Activated CD4-positive, CD25-positive, alpha-beta regulatory T cell treated with anti-CD3 and anti-CD28 coated beads, Interleukin-2, amount 50 U/mL, for 72 hours (primary cell): ENCODE results near the gene MTA1.

Experiments used
- DNase-seq: peaks from one replicate; pipeline ENCODE4 v3.0.0; 2021

Gene MTA1

DNA sequence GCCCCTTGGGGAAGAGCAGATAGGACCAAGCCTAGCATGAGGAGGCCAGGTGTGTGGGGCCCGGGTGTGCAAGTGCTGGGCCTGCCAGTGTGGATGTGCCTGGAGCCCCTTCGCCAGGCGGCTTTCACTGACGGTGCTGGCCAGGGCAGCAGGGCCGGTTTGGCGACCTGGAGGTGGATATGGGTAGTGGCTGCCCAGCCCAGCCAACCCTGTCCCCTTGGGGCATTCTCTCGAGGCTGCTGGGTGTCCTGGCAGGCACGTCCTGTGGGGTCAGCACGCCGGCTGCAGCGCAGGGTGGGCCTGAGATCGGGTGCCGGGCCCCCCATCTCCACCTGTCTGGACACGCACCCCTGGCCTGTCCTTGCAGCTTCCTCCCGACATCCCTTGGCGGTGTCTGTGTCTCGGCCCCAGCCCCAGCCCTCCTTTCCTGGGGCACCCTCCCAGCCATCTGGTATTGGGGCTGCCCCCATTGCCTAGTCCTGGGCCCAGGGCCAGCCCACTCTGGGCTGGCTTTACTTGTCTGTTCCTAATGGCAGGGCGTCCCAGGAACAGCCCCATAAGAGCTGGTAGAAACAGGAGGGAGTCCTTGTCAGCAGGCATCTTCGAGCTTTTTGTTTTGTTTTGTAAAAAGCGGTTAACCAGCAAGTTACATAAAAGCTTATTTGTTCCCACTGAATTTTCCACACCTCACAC lies 47.8 kb downstream of the MTA1 start:
- no peak for DNase-seq

DNA sequence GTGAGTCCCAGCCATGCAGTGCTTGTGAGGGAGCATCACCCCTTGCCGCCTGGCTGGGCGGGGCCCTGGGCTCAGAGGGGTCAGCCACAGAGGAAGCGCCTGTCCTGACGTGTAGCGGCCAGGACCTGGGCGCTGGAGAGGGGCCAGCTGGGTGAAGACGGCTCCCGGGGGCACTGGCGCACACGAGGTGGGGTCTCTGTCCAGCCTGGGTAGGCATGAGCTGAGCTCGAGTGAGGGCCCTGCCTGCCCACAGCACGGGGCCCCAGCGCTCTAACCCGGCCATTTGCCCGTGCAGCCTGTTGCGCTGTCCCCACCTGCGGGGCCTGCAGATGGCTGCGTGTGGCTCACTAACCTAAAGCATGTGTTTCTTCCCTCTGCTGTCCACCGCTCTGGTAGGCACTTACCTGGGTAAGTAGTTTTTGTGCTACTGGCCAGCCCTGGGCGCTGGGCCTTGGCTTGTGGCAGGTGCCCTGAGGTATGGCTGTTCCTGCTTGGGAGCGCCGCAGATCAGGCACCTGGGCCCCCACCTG lies 48.4 kb downstream of the MTA1 start:
- DNase-seq = no peak

DNA sequence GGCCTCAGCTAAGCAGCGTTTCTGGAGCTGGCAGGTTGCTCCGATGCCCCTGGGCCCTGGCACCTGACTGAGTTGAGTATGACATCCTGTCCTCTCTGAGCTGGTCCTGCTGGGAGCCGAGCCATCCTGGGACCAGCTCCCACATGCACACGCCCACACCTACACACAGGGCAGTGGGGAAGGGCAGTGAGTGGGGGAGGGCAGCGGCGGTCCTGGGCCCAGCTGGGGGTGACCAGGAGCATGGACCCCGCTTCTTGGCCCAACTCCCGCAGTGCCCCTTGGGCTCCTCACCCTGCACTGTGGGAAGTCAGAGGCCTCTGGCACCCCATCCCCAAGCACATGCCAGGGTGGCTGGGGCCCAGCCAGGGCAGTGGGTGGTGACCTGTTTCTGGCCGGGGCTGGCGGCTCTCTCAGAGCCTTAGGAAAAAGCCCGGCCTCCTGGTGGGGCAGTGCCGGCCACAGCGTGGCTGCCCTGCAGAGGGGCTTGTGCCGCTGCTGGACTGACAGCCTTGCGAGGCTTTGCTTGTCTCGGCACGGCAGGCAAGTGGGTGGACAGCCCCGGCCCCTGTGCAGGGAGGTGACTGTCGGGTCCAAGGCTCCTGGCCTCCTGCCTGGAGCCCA lies 49.1 kb downstream of the MTA1 start:
- DNase-seq = no peak

DNA sequence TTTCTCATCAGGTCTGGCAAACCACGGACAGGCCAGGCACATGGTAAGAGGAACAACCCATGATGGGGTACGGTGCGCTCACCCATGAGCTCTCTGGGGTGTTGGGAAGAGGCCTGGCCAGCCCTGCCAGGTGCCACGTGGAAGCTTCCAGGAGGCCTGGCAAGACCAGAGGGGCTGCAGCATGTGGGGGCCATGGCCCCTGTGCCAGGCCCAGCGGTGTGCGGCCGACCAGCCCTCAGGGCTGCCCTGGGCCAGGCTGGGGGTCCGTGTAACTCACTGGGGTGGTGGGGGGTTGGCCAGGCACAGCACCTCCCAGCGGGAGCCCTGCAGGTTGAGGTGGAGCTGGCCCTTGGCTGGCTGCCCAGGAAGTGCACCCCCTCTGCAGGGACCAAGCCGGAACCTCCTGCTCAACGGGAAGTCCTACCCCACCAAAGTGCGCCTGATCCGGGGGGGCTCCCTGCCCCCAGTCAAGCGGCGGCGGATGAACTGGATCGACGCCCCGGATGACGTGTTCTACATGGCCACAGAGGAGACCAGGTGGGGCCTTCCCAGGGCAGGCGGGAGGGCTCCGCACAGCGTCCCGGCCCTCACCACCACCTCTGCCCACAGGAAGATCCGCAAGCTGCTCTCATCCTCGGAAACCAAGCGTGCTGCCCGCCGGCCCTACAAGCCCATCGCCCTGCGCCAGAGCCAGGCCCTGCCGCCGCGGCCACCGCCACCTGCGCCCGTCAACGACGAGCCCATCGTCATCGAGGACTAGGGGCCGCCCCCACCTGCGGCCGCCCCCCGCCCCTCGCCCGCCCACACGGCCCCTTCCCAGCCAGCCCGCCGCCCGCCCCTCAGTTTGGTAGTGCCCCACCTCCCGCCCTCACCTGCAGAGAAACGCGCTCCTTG lies 50.1 kb downstream of the MTA1 start:
- no peak for DNase-seq

DNA sequence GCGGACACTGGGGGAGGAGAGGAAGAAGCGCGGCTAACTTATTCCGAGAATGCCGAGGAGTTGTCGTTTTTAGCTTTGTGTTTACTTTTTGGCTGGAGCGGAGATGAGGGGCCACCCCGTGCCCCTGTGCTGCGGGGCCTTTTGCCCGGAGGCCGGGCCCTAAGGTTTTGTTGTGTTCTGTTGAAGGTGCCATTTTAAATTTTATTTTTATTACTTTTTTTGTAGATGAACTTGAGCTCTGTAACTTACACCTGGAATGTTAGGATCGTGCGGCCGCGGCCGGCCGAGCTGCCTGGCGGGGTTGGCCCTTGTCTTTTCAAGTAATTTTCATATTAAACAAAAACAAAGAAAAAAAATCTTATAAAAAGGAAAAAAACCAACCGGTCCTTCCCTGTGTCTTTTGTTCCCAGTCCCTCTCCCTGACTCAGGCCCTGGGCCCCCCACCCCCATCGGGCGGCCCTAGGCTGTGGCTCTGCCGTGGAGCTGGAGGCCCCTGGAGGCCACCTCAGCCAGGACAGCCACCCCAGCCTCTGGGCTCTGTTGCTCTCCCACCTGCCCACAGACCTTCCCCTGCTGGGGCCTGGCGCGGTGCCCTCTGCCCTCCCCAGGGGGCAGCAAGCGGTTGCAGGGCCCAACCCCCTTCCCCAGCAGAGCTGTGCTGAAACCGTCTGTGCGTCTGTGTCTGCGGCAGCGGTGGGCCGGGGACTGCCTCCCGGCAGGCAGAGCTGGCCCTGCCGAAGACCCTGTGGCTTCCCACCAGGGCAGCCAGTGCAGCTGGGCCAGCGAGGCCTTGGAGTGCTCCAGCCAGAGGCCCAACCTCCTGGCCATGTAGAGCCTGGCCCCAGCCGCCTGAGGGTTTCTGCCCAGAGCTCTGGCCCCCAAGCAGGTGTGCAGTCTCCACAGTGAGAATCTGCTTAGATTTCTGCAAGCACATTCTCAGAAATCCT lies 51.0 kb downstream of the MTA1 start:
- DNase-seq = no peak

DNA sequence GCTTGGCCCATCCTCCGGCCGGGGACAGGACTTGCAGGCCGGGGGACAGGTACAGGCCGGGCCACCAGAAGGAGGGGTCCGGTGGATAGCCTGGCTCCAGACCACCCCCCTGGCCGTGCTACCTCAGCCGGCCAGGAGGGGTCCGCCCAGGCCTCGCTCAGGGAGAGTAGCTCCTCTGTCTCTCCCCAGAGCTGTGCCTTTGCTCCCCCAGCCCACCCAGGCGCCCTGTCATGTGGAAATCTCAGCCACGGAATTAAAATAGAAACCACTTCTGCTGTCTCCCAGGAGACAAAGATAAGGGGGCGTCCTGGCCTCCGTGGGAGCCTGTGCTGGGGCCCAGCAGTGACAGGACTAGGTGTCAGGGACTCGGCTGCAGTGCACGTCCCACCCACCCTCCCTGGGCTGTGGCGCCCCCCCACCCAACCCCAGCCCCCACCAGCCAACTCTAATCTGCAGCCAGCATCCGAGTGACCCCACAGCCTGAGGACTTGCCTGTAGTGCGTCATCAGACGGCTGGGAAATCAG lies 51.7 kb downstream of the MTA1 start:
- DNase-seq = no peak

DNA sequence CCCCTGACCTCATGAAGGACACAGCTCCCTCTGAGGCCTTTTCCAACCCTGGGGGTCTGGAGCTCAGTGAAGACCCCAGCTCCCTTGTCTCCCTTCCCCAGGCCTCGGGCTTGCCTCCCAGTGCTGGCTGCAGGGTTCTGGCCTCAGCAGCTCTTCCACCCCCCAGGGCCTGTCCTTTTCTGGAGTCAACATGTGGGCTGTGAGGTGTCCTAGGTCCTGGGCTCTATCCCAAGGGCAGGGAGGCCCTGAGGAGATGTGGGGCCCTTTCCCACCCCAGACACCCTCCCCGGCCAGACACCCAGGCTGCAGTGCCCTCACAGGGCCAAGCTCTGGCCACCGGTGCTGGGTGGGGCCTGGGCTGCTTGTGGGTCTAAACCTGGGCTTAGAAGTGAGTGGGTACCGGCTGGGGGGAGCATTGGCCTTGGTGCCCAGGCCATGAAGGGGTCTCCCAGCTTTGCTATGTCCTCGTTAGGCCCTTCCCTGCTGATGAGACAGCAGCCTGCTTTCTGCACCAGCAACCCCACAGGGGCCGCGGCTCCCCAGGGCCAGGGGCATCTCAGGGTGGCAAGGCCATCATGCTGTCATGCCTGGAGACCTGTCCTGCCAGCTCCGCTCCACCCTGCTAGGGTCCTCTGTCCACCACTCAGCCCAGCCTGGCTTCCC lies 52.3 kb downstream of the MTA1 start:
- DNase-seq = no peak

DNA sequence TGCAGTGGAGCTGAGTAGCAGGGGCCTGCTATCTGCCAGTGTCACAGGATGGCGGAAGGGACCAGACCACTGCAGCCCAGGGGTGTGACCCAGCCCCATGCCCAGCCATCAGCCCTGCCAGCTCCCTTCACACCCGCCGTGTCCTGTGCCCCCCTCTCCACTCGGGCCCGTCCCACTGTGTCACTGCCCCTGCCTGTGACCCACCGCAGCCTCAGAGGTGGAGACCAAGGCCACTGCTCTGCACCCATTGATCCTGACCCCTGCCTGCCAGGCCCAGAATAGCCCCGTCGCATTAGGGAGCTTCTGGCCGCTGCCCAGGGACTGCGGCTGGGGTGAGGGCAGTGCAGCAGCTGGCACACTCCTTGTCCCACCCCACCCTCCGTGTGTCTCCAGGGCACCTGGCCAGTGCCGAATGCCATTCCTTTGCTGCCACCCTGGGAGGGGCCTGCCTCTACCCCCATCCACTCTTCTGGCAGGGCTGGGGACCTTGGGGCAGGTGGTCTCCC lies 52.9 kb downstream of the MTA1 start:
- DNase-seq = no peak

DNA sequence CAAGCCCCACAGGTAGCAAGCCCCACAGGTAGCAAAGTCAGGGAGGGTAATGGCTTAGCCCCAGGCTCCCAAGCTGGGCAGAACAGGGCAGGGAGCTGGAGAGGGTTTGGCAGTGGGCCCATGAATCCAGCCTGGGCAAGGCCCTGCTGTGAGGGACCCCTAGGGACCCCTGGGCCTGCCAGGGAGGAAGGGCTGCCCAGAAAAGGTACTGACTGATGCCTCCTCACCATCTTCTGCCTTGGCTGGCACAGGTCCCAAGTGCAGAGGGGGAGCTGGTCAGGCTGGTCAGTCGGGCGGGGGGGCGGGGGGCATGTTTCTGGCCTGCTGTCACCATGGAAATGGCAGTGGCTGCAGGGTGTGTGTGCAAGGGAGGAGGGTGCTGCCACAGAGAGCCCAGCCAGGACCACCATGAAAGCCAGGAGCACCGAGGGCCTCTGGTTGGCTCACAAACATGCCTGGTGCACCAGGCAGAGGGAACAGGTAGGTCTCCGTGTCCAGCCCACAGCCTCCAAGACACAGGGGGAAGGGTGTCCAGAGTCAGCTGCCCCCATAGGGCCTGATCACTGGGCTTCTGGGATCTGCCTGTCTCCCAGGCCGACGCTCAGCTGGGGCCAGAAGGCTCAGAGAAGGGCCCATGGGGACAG lies 53.5 kb downstream of the MTA1 start:
- DNase-seq = no peak

DNA sequence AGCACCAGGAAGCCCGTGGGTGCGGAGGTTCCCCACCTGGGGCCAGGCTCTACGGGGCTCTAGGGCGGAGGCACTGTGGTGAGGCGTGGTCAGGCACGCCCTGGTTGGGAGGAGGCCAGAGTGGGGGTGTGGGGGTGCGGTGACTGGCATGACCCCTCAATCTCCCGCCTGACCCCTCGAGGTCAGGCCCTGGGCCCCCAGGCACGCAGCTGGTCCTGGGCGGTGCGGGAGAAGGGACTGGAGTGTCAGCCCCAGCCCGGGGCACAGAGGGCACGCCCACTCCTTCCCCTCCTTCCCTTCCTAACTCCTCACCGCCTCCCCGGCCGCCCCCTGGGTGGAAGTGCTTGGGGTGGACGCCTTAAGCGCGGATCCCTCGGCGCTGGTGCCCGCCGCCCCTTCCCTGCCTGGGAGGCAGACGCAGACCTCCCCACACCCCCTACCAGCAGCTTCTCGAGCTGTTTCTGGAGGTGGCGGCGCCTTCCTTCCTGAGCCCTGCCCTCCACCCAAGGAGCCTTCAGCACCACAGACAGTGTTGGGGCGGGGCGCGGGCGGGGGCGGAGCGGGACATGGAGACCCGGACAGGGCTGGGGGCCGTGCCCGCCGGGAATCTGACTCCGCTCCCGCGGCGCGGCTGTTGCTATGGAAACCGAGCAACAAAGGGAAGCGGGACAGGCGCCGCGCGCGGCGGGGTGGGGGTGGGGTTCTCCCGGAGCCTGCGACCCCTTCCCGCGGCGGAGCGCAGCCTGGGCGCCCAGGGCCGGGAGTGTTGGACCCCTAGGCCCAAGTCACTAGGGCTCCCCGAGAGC lies 54.3 kb downstream of the MTA1 start:
- no peak for DNase-seq

DNA sequence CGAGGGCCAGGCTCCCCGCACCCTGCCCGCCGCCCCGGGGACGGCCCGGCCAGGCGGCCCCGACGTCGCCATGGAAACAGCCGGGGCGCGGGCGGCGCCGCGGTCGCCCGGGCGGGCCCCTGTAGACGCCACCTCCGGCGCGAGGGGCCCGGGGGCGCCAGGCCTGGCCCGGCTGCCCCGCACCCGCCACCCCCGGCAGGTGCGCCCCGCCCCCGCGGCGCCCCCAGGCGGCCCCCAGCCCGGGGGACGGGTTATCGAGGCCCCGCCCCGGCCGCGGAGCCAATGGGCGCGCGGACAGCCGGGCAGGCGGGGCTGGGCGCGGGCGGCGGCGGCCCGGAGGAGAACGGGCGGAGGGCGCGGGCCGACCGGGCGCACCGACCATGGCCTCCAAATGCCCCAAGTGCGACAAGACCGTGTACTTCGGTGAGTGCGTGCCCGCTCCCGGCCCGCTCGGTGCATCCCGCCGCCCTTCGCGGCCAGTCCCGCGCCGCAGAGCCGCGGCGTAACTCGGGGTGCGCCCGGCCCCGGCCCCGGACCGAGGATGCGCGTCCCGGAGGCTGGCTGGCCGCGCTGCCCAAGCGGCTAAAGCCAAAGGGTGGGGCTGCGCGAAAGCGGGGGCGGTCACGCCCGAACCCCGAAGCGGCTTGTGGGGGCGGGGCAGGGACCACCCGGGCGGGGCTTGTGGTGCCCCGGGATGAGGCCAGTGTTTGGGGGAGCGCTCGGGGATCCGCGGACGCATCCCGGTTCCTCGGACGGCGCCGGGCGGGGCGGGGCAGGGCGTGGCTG lies 55.0 kb downstream of the MTA1 start, which contains the start of gene CRIP2:
TSS of gene CRIP2 (plus strand) at position 339 of the 786 bp plus-strand sequence. CDS start at position 381, 42 bp downstream.
- no peak for DNase-seq

DNA sequence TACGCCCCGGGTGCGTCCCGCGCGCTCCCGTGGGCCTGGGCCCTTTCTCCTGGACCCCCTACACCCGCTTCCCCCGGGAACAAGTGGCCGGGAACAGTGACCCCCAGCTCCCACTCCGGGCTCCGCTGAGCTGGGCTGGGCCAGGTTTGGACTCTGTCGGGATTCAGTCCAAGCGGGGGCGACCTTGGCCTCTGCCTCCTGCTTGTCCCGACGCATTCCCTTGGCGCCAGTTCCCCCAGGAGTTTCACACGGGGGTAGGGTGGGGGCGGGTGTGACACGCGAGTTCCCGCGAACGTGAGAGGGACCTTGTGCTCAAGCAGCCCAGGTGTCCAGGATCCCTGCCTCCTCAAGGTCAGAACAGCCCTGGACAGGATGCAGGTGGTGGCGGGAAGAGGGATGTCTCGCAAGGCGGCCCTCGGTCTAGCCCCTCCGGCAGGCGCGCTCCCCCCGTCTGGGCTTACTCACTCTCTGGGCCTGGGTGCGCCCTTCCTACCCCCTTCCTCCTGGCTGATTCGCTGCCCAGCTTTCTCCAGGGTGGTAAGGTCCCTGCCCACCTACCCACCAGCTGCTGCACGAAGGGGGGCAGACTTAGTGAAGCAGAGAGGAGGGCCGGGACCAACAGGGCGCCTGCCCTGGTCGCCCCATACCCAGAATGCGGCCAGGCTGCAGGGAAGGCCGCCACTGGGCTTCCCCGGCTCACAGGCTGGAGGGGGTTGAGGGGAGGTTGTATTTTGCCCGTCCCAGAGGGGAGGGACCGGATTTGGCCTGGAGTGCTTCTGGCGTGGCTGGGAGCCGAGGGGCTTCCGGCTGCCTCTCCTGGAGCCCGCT lies 55.9 kb downstream of the MTA1 start:
- no peak for DNase-seq

DNA sequence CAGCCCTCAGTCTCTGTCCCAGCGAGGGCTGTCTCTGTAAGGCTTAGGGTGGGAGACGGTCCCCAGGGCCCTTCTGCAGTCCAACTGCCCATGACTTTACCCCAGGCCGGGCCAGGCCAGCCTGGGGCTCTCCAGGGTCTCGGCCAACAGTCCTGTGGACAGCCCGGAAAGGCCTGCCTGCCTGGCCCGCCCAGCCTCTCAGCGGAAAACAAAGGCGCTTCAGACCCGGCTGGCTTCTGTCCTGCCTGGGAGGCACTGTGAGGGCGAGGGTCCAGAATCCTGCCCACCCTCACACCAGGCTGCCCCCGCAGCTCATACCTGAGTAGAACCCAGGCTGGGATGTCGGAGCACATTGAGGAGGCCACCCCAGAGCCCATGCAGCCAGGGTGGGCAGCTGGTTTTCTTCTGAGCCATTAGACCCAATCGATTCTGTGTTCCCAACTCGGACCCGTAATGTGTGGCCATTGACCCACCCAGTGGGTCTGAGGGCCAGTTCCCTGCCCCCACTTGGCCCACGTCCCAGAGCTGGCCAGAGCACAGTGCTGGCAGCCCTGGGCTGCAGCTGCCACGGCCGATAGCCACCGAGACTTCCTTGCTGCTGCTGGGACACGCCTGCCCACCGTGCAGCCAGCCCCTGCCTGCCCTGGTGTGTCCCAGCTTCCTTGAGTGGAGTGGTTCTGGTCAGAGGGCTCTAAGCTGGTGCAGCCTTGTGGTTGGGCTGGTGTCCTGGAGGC lies 56.6 kb downstream of the MTA1 start:
- no peak for DNase-seq

DNA sequence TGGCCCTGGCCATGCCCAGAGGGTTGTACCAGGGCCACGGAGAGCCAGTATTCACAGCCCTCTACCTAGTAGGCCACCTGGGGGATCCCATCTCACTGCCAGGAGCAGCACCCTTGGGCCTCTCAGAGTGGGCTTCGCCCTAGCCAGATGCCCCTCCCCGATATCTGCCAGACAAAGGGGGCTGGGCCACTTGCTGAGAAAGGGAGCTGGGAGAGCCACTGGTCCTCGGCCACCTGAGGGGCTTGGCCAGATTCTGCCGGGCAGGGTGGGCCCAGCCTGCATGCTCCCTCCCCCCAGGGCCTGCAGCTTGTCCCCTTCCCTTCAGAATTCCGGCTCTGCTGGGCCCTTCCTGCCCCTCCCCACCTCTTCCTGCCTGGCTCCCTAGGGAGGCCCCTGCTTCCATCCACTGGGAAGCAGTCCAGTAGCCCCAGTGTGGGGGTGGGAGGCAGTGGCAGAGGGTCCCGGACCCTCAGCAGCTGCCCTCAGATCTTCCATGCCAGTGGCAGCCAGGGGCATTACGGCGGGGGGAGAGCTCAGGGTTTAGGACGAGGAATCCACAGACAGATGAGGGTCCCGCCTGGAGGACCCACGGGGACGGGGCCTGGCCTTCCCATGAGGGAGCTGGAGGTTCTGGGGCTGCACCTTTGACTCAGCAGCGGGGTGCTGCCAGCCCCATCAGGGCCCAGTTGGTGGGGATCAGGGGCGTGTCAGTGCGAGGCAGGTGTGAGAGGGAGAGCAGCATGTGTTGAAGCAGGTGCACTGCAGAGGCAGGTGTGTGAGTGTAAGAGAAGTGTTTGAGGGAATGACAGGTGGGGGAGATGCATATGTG lies 57.4 kb downstream of the MTA1 start:
- DNase-seq = no peak

DNA sequence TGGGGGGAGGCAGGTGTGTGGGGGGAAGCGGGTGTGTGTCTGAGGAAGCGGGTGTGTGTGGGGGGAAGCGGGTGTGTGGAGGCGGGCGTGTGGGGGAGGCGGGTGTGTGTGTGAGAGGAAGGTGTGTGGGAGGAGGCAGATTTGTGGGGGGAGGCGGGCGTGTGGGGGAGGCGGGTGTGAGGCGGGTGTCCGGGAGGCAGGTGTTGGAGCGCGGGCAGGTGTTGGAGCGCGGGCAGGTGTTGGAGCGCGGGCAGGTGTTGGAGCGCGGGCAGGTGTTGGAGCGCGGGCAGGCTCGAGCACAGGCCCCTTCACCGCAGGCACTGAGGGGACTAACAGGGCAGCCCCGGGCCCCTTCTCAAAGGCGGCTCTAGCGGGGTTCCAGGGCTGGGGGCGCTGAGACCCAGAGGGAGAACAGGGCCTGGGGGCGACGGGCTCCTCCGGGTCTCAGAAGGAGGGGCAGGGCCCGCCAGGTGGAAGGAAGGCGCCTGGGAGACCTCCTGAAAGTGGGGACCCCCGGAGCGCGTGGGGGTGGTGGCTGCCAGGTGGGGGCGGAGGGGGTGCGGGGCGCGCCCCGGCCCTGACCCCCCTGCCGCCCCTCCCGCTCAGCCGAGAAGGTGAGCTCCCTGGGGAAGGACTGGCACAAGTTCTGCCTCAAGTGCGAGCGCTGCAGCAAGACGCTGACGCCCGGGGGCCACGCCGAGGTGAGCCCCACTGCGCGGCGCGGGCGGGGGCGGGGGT lies 58.2 kb downstream of the MTA1 start:
- no peak for DNase-seq
